Measurements from ENCODE around the gene ABCC1. TPM values are rescaled to one million over a fixed set of nuclear protein-coding genes. Genes with fewer than 3 reads are reported as not detected.

The ABCC1 gene
- total RNA-seq, 1 donor from 2014 or later = 17.0 TPM

DNA sequence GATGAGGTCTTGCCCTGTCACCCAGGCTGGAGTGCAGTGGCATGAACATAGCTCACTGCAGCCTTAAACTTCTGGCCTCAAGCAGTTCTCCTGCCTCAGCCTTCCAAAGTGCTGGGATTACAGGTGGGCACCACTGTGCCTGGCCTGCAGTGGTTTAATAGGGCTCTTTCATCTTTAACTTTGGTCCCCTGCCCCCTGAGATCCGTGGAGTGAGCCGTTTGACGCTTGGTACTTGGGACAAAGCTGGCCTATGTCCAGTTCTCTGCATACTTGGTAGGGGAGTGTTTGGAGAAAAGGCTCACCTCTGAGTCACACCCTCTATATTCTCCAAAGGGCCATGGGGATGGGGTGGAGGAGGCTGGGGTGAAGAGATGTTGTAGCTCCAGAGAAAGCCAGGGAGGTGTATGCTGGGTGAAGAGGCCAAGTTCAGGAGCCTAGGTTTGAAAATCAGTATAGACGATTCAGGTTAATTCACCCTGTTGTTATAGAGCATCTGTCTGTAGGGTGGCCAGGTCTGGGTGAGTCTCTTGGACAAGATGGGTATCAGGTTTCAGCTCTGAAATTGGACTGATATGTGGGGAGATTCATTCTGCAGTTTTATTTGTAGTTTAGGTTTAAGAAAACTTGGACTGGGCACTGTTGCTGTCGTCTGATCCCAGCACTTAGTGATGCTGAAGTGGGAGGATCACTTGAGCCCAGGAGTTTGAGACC is 17.6 kb downstream of the ABCC1 start:
- Histone ChIP-seq H3K27me3 (ENCODE audit: low read depth) (no peaks in the 10 kb centered on the region), H3K4me3 (no peak overlapping the region), H3K27ac (replicated peaks) (no peak overlapping the region), H3K36me3 (peaks cover 11% of the 10 kb centered on the region), H3K4me1 (peaks cover 36% of the 10 kb centered on the region), H3K9me3 (replicated peaks) (peaks cover 18% of the 10 kb centered on the region)
- TF ChIP-seq, protein P1, sequence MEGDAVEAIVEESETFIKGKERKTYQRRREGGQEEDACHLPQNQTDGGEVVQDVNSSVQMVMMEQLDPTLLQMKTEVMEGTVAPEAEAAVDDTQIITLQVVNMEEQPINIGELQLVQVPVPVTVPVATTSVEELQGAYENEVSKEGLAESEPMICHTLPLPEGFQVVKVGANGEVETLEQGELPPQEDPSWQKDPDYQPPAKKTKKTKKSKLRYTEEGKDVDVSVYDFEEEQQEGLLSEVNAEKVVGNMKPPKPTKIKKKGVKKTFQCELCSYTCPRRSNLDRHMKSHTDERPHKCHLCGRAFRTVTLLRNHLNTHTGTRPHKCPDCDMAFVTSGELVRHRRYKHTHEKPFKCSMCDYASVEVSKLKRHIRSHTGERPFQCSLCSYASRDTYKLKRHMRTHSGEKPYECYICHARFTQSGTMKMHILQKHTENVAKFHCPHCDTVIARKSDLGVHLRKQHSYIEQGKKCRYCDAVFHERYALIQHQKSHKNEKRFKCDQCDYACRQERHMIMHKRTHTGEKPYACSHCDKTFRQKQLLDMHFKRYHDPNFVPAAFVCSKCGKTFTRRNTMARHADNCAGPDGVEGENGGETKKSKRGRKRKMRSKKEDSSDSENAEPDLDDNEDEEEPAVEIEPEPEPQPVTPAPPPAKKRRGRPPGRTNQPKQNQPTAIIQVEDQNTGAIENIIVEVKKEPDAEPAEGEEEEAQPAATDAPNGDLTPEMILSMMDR (IDR thresholded peaks at IDR 0.05; ENCODE audit: borderline replicate concordance) = no peak
- DNase-seq = no peak
- intact Hi-C loops (cut with micrococcal nuclease) = no loop called here

DNA sequence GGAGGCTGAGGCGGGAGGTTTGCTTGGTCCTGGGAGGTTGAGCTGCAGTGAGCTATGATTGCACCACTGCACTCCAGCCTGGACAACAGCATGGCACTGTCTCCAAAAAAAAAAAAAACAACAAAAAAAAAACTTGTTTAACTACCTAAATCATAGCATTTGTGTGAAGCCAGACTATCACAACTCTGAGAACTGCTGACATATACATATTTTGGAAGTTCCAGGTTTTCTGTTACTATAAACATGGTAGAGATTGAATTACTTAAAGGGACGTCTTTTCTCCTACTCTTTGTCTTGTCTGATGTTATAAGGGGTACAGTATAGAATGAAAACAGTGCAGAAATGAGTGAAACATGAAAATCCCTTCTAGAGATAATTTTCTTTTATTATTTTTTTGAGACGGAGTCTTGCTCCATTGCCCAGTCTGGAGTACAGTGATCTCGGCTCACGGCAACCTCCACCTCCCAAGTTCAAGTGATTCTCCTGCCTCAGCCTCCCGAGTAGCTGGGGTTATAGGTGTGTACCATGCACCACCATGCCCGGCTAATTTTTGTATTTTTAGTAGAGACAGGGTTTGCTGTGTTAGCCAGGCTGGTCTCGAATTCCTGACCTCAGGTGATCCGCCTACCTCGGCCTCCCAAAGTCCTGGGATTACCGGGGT is 18.4 kb downstream of the ABCC1 start:
- TF ChIP-seq, protein P1 (IDR thresholded peaks at IDR 0.05; ENCODE audit: borderline replicate concordance) = no peak
- Histone ChIP-seq H3K36me3 (peaks cover 16% of the 10 kb centered on the region), H3K27ac (replicated peaks) (no peak overlapping the region), H3K27me3 (ENCODE audit: low read depth) (no peaks in the 10 kb centered on the region), H3K4me3 (no peak overlapping the region), H3K9me3 (replicated peaks) (peaks cover 26% of the 10 kb centered on the region), H3K4me1 (peaks cover 35% of the 10 kb centered on the region)
- DNase-seq = no peak
- intact Hi-C loops (cut with micrococcal nuclease) = no loop called here

DNA sequence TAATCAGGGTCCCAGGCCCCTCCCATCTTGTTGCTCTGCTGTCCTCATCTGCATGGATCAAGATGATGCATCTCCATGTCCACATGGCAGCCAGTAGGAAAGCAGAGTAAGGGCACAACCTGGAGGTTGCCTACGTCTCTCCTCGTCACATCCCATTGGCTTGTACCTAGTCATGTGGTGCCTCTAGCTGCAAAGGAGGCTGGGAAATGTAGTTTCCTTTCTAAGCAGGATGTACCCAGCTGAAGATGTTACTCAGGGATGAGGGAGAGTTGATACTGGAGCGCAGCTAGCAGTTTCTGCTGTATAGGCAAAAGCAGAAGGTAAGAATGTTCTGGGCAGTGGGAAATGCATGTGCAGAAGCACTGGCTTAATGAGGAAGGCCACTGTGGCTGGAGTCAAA is 20.8 kb downstream of the ABCC1 start:
- Histone ChIP-seq H3K4me1 (peaks cover 43% of the 10 kb centered on the region), H3K36me3 (peaks cover 16% of the 10 kb centered on the region), H3K9me3 (replicated peaks) (peaks cover 27% of the 10 kb centered on the region), H3K27ac (replicated peaks) (no peak overlapping the region), H3K4me3 (no peak overlapping the region), H3K27me3 (ENCODE audit: low read depth) (no peaks in the 10 kb centered on the region)
- intact Hi-C loops (cut with micrococcal nuclease) = no loop called here
- TF ChIP-seq, protein P1 (IDR thresholded peaks at IDR 0.05; ENCODE audit: borderline replicate concordance) = no peak
- no peak for DNase-seq

DNA sequence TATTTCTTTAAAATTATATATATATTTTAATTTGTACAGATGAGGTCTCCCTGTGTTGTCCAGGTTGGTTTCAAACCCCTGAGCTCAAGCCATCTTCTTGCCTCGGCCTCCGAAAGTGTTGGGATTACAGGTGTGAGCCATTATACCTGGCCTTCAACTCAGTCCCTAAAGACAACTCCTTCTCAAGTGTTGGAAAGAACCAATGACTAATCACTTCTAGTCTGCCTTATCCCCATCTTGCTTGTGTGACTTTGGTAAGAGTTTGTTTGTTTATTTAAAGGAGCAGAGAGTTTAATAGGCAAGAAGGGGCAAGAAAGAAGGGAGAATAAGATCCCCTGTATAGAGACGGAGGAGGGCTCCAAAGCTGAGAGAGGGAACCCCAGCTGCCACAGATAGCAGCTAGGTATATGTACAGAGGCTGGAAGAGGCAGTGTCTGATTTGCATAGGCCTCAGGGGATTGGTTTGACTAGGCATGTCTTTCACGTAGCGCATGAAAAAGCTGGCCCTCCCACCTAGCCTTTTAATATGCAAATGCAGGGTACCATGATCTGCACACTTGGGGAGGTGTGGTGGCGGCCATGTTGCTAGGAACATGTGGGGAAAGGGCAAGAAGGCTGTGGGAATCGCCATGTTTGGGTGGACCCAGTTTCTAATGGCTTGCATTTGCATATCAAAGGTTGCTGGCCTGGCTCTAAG is 21.5 kb downstream of the ABCC1 start:
- no peaks in the 10 kb centered on the region for H3K27me3 ChIP-seq (ENCODE audit: low read depth)
- TF ChIP-seq, protein P1 (IDR thresholded peaks at IDR 0.05; ENCODE audit: borderline replicate concordance) = no peak

DNA sequence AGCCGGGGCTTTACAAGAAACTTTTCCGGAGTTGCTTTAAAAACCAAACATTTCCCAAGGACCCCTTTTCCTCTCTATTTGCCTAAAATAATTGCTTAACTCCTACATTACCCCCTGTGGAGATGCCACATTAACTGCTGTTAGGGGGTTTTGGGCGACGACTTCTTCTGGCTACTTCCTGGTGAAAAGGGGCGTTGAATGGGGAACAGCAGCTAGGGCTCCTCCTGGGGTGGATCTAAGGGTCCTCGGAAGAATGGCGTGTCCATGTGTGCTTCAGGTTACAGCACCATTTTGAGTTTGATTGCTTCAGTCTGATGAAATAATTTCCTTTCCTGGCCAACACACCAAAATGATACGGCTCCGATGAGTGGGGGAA is 22.0 kb downstream of the ABCC1 start:
- TF ChIP-seq, protein P1 (IDR thresholded peaks at IDR 0.05; ENCODE audit: borderline replicate concordance) = no peak
- Histone ChIP-seq H3K4me3 (no peak overlapping the region), H3K4me1 (peaks cover 44% of the 10 kb centered on the region), H3K27me3 (ENCODE audit: low read depth) (no peaks in the 10 kb centered on the region), H3K36me3 (peaks cover 16% of the 10 kb centered on the region), H3K27ac (replicated peaks) (no peak overlapping the region), H3K9me3 (replicated peaks) (peaks cover 27% of the 10 kb centered on the region)
- no peak for DNase-seq
- intact Hi-C loops (cut with micrococcal nuclease) = no loop called here

More for the DNA sequence above, 21.5 kb downstream of the ABCC1 start:
- H3K36me3 ChIP-seq = peaks cover 16% of the 10 kb centered on the region
- intact Hi-C loops (cut with micrococcal nuclease) = no loop called here
- peaks cover 27% of the 10 kb centered on the region for H3K9me3 ChIP-seq (replicated peaks)
- H3K4me3 ChIP-seq = no peak overlapping the region
- no peak overlapping the region for H3K27ac ChIP-seq (replicated peaks)
- peaks cover 44% of the 10 kb centered on the region for H3K4me1 ChIP-seq
- no peak for DNase-seq

All from left ventricle myocardium inferior (tissue), 1 donor.